ENCODE results near the gene IKZF2. TPM values are rescaled to one million over a fixed set of nuclear protein-coding genes. Genes with fewer than 3 reads are reported as not detected.

The IKZF2 gene
- total RNA-seq, 1 donor from 2014 or later = 4.2 TPM

DNA sequence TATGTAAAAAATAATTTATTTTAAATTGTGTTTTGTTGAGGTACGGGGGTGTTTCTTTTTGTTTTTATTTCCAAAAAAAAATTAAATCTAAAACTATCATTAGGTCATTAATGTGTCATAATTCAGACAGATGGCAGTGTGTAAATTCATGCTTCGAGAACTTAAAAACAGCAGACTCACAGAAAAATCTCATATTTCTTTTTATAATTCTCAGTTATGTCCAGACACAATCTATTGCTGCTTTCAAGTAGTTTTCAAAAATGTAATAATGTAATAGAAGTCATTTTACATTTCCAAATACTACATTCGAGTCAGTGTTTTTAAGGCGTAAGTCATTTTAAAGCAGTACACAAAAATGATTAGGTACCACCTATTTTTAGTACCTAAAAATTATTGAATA is 14.3 kb downstream of the IKZF2 start:
- Histone ChIP-seq H3K9me3 (ENCODE audit: control insufficient read depth in 3 of 3, low read length in 3 of 3) (no peaks in the 10 kb centered on the region), H3K9ac (ENCODE audit: low read depth in 1 of 3, low read length in 3 of 3) (no peak overlapping the region), H3K27ac (ENCODE audit: low read depth, low read length) (no peak overlapping the region), H3K4me3 (ENCODE audit: low read length in 3 of 3) (no peak overlapping the region), H3K27me3 (ENCODE audit: control insufficient read depth in 3 of 3, insufficient read depth in 3 of 3, low read length in 3 of 3) (no peaks in the 10 kb centered on the region), H3K36me3 (ENCODE audit: control insufficient read depth in 3 of 3, insufficient read depth in 3 of 3, low read length in 3 of 3) (no peaks in the 10 kb centered on the region), H3K4me1 (ENCODE audit: control insufficient read depth in 3 of 3, insufficient read depth in 3 of 3, low read length in 3 of 3) (no peaks in the 10 kb centered on the region)

DNA sequence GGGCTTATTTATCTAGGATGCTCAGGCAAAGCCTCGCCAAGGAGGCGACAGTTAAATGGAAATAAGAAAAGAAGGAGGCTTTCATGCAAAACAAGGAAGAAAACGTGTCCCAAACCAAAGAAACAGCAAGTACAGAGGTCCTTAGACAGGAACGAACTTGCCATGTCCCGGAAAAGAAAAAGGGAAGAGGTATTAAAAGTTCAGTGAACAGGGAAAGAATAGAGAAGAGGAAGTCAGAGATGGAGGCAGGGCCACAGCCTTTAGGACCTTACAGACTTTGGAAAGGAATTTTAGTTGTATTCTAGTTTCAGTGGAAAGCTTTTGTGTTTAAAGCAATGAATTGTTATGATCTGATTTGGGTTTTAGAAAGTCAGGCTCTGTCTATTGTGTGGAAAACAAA is 22.1 kb downstream of the IKZF2 start:
- no peaks in the 10 kb centered on the region for H3K27me3 ChIP-seq (ENCODE audit: control insufficient read depth in 3 of 3, insufficient read depth in 3 of 3, low read length in 3 of 3)
- no peaks in the 10 kb centered on the region for H3K36me3 ChIP-seq (ENCODE audit: control insufficient read depth in 3 of 3, insufficient read depth in 3 of 3, low read length in 3 of 3)
- no peak overlapping the region for H3K4me3 ChIP-seq (ENCODE audit: low read length in 3 of 3)
- H3K4me1 ChIP-seq (ENCODE audit: control insufficient read depth in 3 of 3, insufficient read depth in 3 of 3, low read length in 3 of 3) = peaks cover 0 to 3% (median 3%) of the 10 kb centered on the region in 3 donors
- H3K27ac ChIP-seq (ENCODE audit: low read depth, low read length) = no peak overlapping the region
- H3K9ac ChIP-seq (ENCODE audit: low read depth in 1 of 3, low read length in 3 of 3) = no peak overlapping the region
- H3K9me3 ChIP-seq (ENCODE audit: control insufficient read depth in 3 of 3, low read length in 3 of 3) = no peaks in the 10 kb centered on the region

GRCh38 chr2:213125646-213126347 is 25.6 kb downstream of the IKZF2 start:
- Histone ChIP-seq H3K27me3 (ENCODE audit: control insufficient read depth in 3 of 3, insufficient read depth in 3 of 3, low read length in 3 of 3) (no peaks in the 10 kb centered on the region), H3K9ac (ENCODE audit: low read depth in 1 of 3, low read length in 3 of 3) (no peak overlapping the region), H3K4me3 (ENCODE audit: low read length in 3 of 3) (no peak overlapping the region), H3K4me1 (ENCODE audit: control insufficient read depth in 3 of 3, insufficient read depth in 3 of 3, low read length in 3 of 3) (peaks cover 3 to 13% (median 6%) of the 10 kb centered on the region in 3 donors), H3K36me3 (ENCODE audit: control insufficient read depth in 3 of 3, insufficient read depth in 3 of 3, low read length in 3 of 3) (no peaks in the 10 kb centered on the region), H3K9me3 (ENCODE audit: control insufficient read depth in 3 of 3, low read length in 3 of 3) (no peaks in the 10 kb centered on the region), H3K27ac (ENCODE audit: low read depth, low read length) (no peak overlapping the region)

DNA sequence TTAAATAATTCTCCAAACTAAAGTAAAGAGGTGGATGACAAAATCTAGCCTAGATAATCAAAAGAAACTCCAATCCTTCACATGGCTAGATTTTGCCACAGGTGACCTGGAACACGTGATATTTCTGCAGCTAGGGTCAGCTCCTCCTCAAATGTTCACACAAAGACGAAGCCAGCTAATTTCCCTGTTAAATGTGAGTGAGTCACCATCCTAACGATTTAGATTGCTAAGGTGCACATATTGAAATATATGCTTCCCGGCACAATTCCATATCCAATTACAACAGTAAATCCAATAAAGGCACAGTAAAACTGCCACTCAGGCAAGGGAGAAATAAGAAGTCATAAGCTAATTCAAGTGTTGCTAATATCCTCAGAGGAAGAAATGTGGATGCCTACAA is 28.7 kb downstream of the IKZF2 start:
- H3K9ac ChIP-seq (ENCODE audit: low read depth in 1 of 3, low read length in 3 of 3) = no peak overlapping the region
- H3K27ac ChIP-seq (ENCODE audit: low read depth, low read length) = no peak overlapping the region
- H3K4me1 ChIP-seq (ENCODE audit: control insufficient read depth in 3 of 3, insufficient read depth in 3 of 3, low read length in 3 of 3) = peaks cover 8 to 21% (median 9%) of the 10 kb centered on the region in 3 donors
- no peak overlapping the region for H3K4me3 ChIP-seq (ENCODE audit: low read length in 3 of 3)
- no peaks in the 10 kb centered on the region for H3K36me3 ChIP-seq (ENCODE audit: control insufficient read depth in 3 of 3, insufficient read depth in 3 of 3, low read length in 3 of 3)
- no peaks in the 10 kb centered on the region for H3K27me3 ChIP-seq (ENCODE audit: control insufficient read depth in 3 of 3, insufficient read depth in 3 of 3, low read length in 3 of 3)
- H3K9me3 ChIP-seq (ENCODE audit: control insufficient read depth in 3 of 3, low read length in 3 of 3) = no peaks in the 10 kb centered on the region

- Histone ChIP-seq H3K9ac (ENCODE audit: low read depth in 1 of 3, low read length in 3 of 3) (no peak overlapping the region), H3K9me3 (ENCODE audit: control insufficient read depth in 3 of 3, low read length in 3 of 3) (no peaks in the 10 kb centered on the region), H3K4me1 (ENCODE audit: control insufficient read depth in 3 of 3, insufficient read depth in 3 of 3, low read length in 3 of 3) (peaks cover 8 to 21% (median 9%) of the 10 kb centered on the region in 3 donors), H3K4me3 (ENCODE audit: low read length in 3 of 3) (no peak overlapping the region), H3K27ac (ENCODE audit: low read depth, low read length) (no peak overlapping the region), H3K27me3 (ENCODE audit: control insufficient read depth in 3 of 3, insufficient read depth in 3 of 3, low read length in 3 of 3) (no peaks in the 10 kb centered on the region), H3K36me3 (ENCODE audit: control insufficient read depth in 3 of 3, insufficient read depth in 3 of 3, low read length in 3 of 3) (no peaks in the 10 kb centered on the region)
Measured at GRCh38 chr2:213121690-213122089, 29.7 kb downstream of the IKZF2 start.

DNA sequence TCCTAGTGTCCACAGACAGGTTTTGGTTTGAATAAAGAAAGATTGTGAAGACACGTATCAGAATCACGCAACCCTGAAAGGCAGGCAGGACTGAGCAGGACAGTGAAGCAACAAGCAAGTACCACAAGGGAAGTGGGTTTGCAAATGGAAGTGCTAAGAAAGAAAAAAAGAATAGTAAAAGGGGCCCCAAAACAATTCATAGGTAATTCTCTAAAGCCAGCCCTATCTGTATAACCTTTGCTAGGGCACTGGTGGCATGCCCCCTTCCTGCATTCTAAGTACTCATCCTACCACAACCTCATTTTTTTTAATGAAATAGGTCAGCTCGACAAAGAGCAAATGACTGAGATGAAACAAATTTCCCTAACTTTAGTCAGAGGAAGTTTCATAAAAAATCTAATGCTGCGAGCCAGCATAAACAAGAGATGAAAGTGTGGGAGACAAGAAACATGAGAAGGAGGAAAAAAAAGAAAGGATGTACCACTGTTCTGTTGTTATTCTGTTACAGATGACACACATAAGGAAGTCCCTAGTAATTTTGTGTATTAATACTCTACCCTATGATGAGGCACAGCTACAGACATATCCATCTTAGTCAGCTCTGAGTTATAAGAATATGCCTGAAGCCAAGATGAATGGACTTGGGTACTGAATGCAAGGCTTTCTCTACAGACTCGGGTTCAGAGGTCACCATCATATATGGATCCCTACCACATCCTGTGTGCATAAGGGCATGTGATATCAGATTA is 32.2 kb downstream of the IKZF2 start:
- Histone ChIP-seq H3K9ac (ENCODE audit: low read depth in 1 of 3, low read length in 3 of 3) (no peak overlapping the region), H3K4me1 (ENCODE audit: control insufficient read depth in 3 of 3, insufficient read depth in 3 of 3, low read length in 3 of 3) (peaks cover 6 to 18% (median 8%) of the 10 kb centered on the region in 3 donors), H3K9me3 (ENCODE audit: control insufficient read depth in 3 of 3, low read length in 3 of 3) (no peaks in the 10 kb centered on the region), H3K4me3 (ENCODE audit: low read length in 3 of 3) (no peak overlapping the region), H3K27me3 (ENCODE audit: control insufficient read depth in 3 of 3, insufficient read depth in 3 of 3, low read length in 3 of 3) (no peaks in the 10 kb centered on the region), H3K36me3 (ENCODE audit: control insufficient read depth in 3 of 3, insufficient read depth in 3 of 3, low read length in 3 of 3) (no peaks in the 10 kb centered on the region), H3K27ac (ENCODE audit: low read depth, low read length) (no peak overlapping the region)

DNA sequence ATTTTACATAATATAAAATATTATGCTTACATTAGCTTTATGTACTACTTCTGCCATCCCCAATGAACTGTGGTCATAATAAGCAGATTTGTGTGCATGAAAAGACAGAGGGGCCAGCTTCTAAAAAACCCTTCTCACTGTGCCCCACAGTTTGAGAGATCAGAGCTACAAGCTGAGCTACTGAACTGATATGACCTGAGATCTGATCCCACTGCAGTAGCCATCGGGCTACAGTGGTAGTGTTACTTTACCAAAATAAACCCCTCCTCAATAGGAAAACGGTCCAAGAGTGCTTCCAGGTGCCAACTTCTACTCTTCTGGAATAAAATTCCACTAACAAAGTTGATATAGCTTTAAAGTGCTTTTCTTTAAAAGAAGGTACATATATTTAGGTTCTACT is 43.1 kb downstream of the IKZF2 start:
- Histone ChIP-seq H3K27me3 (ENCODE audit: control insufficient read depth in 3 of 3, insufficient read depth in 3 of 3, low read length in 3 of 3) (no peaks in the 10 kb centered on the region), H3K4me3 (ENCODE audit: low read length in 3 of 3) (peak overlapping the region in 1 of 3 donors; percentile 15), H3K9ac (ENCODE audit: low read depth in 1 of 3, low read length in 3 of 3) (peak overlapping the region in 2 of 3 donors; percentile 4 to 25), H3K36me3 (ENCODE audit: control insufficient read depth in 3 of 3, insufficient read depth in 3 of 3, low read length in 3 of 3) (no peaks in the 10 kb centered on the region), H3K4me1 (ENCODE audit: control insufficient read depth in 3 of 3, insufficient read depth in 3 of 3, low read length in 3 of 3) (peaks cover 0 to 11% (median 9%) of the 10 kb centered on the region in 3 donors), H3K9me3 (ENCODE audit: control insufficient read depth in 3 of 3, low read length in 3 of 3) (no peaks in the 10 kb centered on the region), H3K27ac (ENCODE audit: low read depth, low read length) (no peak overlapping the region)

DNA sequence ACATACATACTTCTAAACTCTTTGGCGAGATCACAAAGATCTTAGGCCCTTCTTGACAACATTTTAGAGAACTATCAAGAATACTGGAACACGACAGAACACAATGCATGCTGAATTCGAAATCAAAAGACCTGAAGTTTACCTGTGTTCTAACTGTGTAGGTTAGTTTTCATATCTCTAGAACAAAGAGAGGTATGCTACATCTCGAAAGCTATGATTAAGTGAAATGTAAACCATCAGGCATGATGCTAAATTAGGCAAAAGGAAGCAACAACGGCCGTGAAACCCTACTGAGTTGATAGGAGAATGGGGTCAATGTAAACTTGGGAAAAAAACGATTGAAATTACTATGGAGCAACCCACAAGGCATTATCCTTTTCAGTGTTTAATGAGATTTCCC is 43.7 kb downstream of the IKZF2 start:
- H3K27me3 ChIP-seq (ENCODE audit: control insufficient read depth in 3 of 3, insufficient read depth in 3 of 3, low read length in 3 of 3) = no peaks in the 10 kb centered on the region
- H3K9me3 ChIP-seq (ENCODE audit: control insufficient read depth in 3 of 3, low read length in 3 of 3) = no peaks in the 10 kb centered on the region
- no peaks in the 10 kb centered on the region for H3K36me3 ChIP-seq (ENCODE audit: control insufficient read depth in 3 of 3, insufficient read depth in 3 of 3, low read length in 3 of 3)
- peaks cover 0 to 13% (median 9%) of the 10 kb centered on the region in 3 donors for H3K4me1 ChIP-seq (ENCODE audit: control insufficient read depth in 3 of 3, insufficient read depth in 3 of 3, low read length in 3 of 3)
- H3K9ac ChIP-seq (ENCODE audit: low read depth in 1 of 3, low read length in 3 of 3) = no peak overlapping the region
- no peak overlapping the region for H3K27ac ChIP-seq (ENCODE audit: low read depth, low read length)
- no peak overlapping the region for H3K4me3 ChIP-seq (ENCODE audit: low read length in 3 of 3)

GRCh38 chr2:213105212-213105611 is 46.2 kb downstream of the IKZF2 start:
- Histone ChIP-seq H3K4me1 (ENCODE audit: control insufficient read depth in 3 of 3, insufficient read depth in 3 of 3, low read length in 3 of 3) (peaks cover 0 to 15% (median 12%) of the 10 kb centered on the region in 3 donors), H3K27me3 (ENCODE audit: control insufficient read depth in 3 of 3, insufficient read depth in 3 of 3, low read length in 3 of 3) (no peaks in the 10 kb centered on the region), H3K4me3 (ENCODE audit: low read length in 3 of 3) (no peak overlapping the region), H3K9me3 (ENCODE audit: control insufficient read depth in 3 of 3, low read length in 3 of 3) (no peaks in the 10 kb centered on the region), H3K36me3 (ENCODE audit: control insufficient read depth in 3 of 3, insufficient read depth in 3 of 3, low read length in 3 of 3) (no peaks in the 10 kb centered on the region), H3K9ac (ENCODE audit: low read depth in 1 of 3, low read length in 3 of 3) (no peak overlapping the region), H3K27ac (ENCODE audit: low read depth, low read length) (no peak overlapping the region)

GRCh38 chr2:213104903-213105202 is 46.6 kb downstream of the IKZF2 start:
- Histone ChIP-seq H3K27ac (ENCODE audit: low read depth, low read length) (no peak overlapping the region), H3K4me1 (ENCODE audit: control insufficient read depth in 3 of 3, insufficient read depth in 3 of 3, low read length in 3 of 3) (peaks cover 0 to 15% (median 12%) of the 10 kb centered on the region in 3 donors)

More at GRCh38 chr2:213104903-213105202, 46.6 kb downstream of the IKZF2 start:
- Histone ChIP-seq H3K27me3 (ENCODE audit: control insufficient read depth in 3 of 3, insufficient read depth in 3 of 3, low read length in 3 of 3) (no peaks in the 10 kb centered on the region), H3K9ac (ENCODE audit: low read depth in 1 of 3, low read length in 3 of 3) (peak overlapping the region in 1 of 3 donors; percentile 46), H3K9me3 (ENCODE audit: control insufficient read depth in 3 of 3, low read length in 3 of 3) (no peaks in the 10 kb centered on the region), H3K4me3 (ENCODE audit: low read length in 3 of 3) (peak overlapping the region in 1 of 3 donors; percentile 55), H3K36me3 (ENCODE audit: control insufficient read depth in 3 of 3, insufficient read depth in 3 of 3, low read length in 3 of 3) (no peaks in the 10 kb centered on the region)

Data from skeletal muscle tissue (tissue), 4 donors.